Measurements from ENCODE around the gene ELL. TPM values are rescaled to one million over a fixed set of nuclear protein-coding genes. Genes with fewer than 3 reads are reported as not detected.

Gene ELL
- 13.1 and 14.3 TPM in 2 replicates for total RNA-seq

GRCh38 chr19:18521692-18522123, at the start of gene ELL:
Gene ELL (minus strand): TSS chr19:18522070. CDS start chr19:18522055, 15 bp downstream.

GRCh38 chr19:18557411-18558201, 35.7 kb upstream of the ELL start, which contains the start of gene KXD1:
Gene KXD1 (plus strand): TSS chr19:18557870. CDS start chr19:18562057, 4,187 bp downstream.

GRCh38 chr19:18542941-18543813, 21.3 kb upstream of the ELL start, which contains the start of gene FKBP8:
Gene FKBP8 (minus strand): TSS chr19:18543573. CDS start chr19:18541970, 1,603 bp downstream.

GRCh38 chr19:18437491-18438330, 84.2 kb downstream of the ELL start, which contains the start of gene ISYNA1:
Gene ISYNA1 (minus strand): TSS chr19:18438133. CDS start chr19:18437979, 154 bp downstream.

GRCh38 chr19:18419195-18419698, 102.6 kb downstream of the ELL start, which contains the start of gene SSBP4:
Gene SSBP4 (plus strand): TSS chr19:18419398. CDS start chr19:18419649, 251 bp downstream.

GRCh38 chr19:18397242-18398202, 124.3 kb downstream of the ELL start, which contains the start of gene LRRC25:
Gene LRRC25 (minus strand): TSS chr19:18397622. CDS start chr19:18396963, 659 bp downstream.

Other genes with a start within 250 kb of the ELL start
- 0.30 and 0.32 TPM in 2 replicates for gene IQCN, start 247.6 kb downstream of the ELL start, total RNA-seq
- 89.7 and 124 TPM in 2 replicates for gene JUND, start 240.4 kb downstream of the ELL start, total RNA-seq
- gene LSM4, start 199.0 kb downstream of the ELL start, total RNA-seq, result 77.5 and 130 TPM in 2 replicates
- 36.7 and 46.3 TPM in 2 replicates for gene PGPEP1, start 181.5 kb downstream of the ELL start, total RNA-seq
- 150 TPM in 2 replicates for gene GDF15, start 135.9 kb downstream of the ELL start, total RNA-seq
- gene LRRC25, start 124.4 kb downstream of the ELL start, total RNA-seq, result not detected in 2 replicates
- gene SSBP4, start 102.7 kb downstream of the ELL start, total RNA-seq, result 48.0 and 49.0 TPM in 2 replicates
- gene ISYNA1, start 83.9 kb downstream of the ELL start, total RNA-seq, result 41.6 and 43.7 TPM in 2 replicates
- 261 and 281 TPM in 2 replicates for gene FKBP8, start 21.5 kb upstream of the ELL start, total RNA-seq
- gene KXD1, start 35.8 kb upstream of the ELL start, total RNA-seq, result 62.1 and 76.4 TPM in 2 replicates
- gene UBA52, start 49.8 kb upstream of the ELL start, total RNA-seq, result 374 and 760 TPM in 2 replicates
- 35.0 and 59.1 TPM in 2 replicates for gene REX1BD, start 66.7 kb upstream of the ELL start, total RNA-seq
- gene CRLF1, start 84.7 kb upstream of the ELL start, total RNA-seq, result 0.55 and 3.0 TPM in 2 replicates
- gene TMEM59L, start 90.8 kb upstream of the ELL start, total RNA-seq, result 1.3 and 5.6 TPM in 2 replicates
- gene KLHL26, start 115.0 kb upstream of the ELL start, total RNA-seq, result 8.3 and 8.9 TPM in 2 replicates
- gene CRTC1, start 161.6 kb upstream of the ELL start, total RNA-seq, result 3.6 TPM in 2 replicates